Chondrocyte (in vitro differentiated cells): Measurements from ENCODE around the gene SAMD11. TPM values are rescaled to one million over a fixed set of nuclear protein-coding genes. Genes with fewer than 3 reads are reported as not detected.
A peak's percentile ranks its signal among the peaks of the same experiment; 100 is the strongest.
"Not testable (repeated sequence)": the region's sequence is repeated elsewhere in the genome, so short reads cannot be mapped to it uniquely, and the experiment has no call there.

Experiments used
- DNase-seq: peaks from one replicate; pipeline ENCODE4 v3.0.0; 2021; ENCODE audit warnings: mixed read lengths, low spot score
- H3K27ac Mint-ChIP-seq: one replicate; pipeline ENCODE4 v1.8.0; 2021; ENCODE audit warnings: mild to moderate bottlenecking, moderate library complexity, mixed read lengths; ENCODE audit not compliant: unreplicated experiment
- H3K27me3 Mint-ChIP-seq: 2 replicates; pipeline ENCODE4 v1.8.0; 2021; ENCODE audit warnings: low read depth, mixed read lengths
- H3K36me3 Mint-ChIP-seq: 2 replicates; pipeline ENCODE4 v1.8.0; 2021; ENCODE audit warnings: low read depth, mixed read lengths
- H3K4me1 Mint-ChIP-seq: 2 replicates; pipeline ENCODE4 v1.8.0; 2021; ENCODE audit warnings: low read depth, mild to moderate bottlenecking, mixed read lengths
- H3K4me3 Mint-ChIP-seq: one replicate; pipeline ENCODE4 v1.8.0; 2021; ENCODE audit warnings: mild to moderate bottlenecking, moderate library complexity, mixed read lengths; ENCODE audit not compliant: unreplicated experiment
- H3K9me3 Mint-ChIP-seq: 2 replicates; pipeline ENCODE4 v1.8.0; 2021; ENCODE audit warnings: low read depth, mixed read lengths
- long read RNA-seq: library from polyadenylated mRNA; stranded (forward); transcript quantifications from one replicate; pipeline ENCODE4 v2.0.0, GENCODE V29; 2021
- total RNA-seq: library from RNA; stranded (reverse); gene quantifications from 3 replicates; pipeline ENCODE4 v1.2.1, GENCODE V29; 2021
- TF ChIP-seq, protein P1 (sequence below): fragments of 200-600 bp; sonication (generic); IDR thresholded peaks from 2 replicates; pipeline ENCODE4 v1.5.0; 2021; ENCODE audit warnings: antibody characterized with exemption, mild to moderate bottlenecking, moderate library complexity

SAMD11 gene, protein sequence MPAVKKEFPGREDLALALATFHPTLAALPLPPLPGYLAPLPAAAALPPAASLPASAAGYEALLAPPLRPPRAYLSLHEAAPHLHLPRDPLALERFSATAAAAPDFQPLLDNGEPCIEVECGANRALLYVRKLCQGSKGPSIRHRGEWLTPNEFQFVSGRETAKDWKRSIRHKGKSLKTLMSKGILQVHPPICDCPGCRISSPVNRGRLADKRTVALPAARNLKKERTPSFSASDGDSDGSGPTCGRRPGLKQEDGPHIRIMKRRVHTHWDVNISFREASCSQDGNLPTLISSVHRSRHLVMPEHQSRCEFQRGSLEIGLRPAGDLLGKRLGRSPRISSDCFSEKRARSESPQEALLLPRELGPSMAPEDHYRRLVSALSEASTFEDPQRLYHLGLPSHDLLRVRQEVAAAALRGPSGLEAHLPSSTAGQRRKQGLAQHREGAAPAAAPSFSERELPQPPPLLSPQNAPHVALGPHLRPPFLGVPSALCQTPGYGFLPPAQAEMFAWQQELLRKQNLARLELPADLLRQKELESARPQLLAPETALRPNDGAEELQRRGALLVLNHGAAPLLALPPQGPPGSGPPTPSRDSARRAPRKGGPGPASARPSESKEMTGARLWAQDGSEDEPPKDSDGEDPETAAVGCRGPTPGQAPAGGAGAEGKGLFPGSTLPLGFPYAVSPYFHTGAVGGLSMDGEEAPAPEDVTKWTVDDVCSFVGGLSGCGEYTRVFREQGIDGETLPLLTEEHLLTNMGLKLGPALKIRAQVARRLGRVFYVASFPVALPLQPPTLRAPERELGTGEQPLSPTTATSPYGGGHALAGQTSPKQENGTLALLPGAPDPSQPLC
- total RNA-seq: 3.1 to 73.8 TPM (median 3.4 TPM) in 3 replicates
- long read RNA-seq, partial matches to known transcripts: 2 of 7 reads
- long read RNA-seq, other reads (novel, unspliced or antisense): 5 of 7 reads

DNA sequence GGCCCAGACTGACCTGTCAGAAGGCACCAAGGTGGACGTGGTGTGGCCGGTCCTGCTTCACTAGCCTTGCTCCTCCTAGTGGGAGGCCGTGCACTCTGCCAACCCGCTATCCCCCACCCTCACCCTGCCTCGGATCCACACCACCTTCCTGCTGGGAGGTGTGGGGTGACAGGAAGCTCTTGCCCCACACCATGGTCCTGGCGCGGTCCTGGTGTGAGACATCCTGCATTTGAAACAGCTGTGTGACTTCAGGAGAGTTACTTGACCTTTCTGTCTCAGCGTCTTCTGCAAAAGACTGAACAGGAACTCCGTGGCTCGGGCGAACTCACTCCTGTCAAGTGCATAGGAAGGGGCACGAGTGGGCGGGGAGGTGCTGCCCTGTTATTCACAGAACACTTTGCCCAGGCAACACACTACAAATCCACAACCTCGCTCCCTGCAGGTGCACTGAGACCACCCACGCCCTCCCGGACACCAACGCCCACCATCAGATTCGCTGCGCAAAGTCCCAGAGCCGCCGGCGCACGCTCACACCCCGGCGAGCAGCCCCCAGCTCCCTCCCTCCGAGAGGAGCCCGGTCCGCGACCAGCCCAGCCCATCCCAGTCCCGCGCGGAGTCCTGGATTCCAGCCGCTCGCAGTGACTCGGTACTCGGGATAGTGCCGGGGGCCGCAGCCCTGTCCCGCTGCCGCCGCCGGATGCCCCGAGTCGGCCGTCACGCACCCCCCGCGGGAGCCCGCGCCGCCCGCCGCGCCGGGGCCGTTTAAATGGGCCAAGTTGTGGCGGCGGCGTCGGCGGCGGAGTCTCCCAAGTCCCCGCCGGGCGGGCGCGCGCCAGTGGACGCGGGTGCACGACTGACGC is at the start of gene SAMD11:
Gene SAMD11 (plus strand): TSS at position 793 of the 860 bp plus-strand sequence. CDS start 509 bp downstream, outside the sequence.
- Mint-ChIP-seq H3K4me3 (peak within 1 kb of the TSS; percentile 66), H3K36me3 (no peaks in the 10 kb centered on the region), H3K4me1 (peaks cover 22% of the 10 kb centered on the region), H3K27me3 (peaks cover 5% of the 10 kb centered on the region), H3K9me3 (no peaks in the 10 kb centered on the region), H3K27ac (no peak within 1 kb of the TSS)
- TF ChIP-seq, protein P1, sequence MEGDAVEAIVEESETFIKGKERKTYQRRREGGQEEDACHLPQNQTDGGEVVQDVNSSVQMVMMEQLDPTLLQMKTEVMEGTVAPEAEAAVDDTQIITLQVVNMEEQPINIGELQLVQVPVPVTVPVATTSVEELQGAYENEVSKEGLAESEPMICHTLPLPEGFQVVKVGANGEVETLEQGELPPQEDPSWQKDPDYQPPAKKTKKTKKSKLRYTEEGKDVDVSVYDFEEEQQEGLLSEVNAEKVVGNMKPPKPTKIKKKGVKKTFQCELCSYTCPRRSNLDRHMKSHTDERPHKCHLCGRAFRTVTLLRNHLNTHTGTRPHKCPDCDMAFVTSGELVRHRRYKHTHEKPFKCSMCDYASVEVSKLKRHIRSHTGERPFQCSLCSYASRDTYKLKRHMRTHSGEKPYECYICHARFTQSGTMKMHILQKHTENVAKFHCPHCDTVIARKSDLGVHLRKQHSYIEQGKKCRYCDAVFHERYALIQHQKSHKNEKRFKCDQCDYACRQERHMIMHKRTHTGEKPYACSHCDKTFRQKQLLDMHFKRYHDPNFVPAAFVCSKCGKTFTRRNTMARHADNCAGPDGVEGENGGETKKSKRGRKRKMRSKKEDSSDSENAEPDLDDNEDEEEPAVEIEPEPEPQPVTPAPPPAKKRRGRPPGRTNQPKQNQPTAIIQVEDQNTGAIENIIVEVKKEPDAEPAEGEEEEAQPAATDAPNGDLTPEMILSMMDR: no peak
- DNase-seq: no peak

DNA sequence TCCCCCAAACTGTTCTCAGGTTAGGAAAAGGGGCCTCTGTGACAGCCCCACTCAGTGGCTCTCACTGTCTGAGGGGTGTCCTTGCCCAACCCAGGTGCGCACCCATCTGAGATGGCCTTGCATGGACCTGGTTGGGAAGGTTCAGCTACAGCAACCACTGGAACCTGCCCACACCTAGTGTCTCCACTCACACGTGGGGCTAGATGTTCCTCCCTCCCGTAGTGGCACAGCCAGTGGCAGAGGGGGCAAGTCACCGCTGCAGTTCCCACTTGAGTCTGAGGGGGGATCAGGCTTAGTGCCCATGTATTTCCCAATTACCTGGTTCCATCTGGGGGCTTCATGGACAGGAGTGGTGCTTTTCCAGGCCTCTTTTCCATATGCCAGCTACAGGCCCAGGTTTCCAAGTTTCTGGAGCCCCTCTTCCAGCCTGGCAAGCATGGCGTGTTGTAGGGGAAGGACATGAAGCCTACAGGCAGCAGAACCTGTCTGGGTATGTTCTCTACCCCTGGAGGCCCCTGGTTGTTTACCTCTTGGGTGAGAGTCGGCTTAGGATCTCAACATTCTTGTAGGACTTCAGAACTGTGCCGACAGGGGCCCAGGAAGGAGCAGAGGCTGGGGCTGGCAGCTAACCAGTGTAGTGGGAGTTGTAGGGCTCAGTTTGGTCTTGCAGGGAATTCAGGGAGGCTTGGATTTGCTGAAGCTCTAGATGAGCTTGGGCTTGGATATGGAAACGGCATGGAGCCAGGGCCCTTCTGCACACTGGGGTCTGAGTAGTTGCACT is 47.1 kb upstream of the SAMD11 start:
- H3K4me1 Mint-ChIP-seq, H3K36me3 Mint-ChIP-seq, H3K4me3 Mint-ChIP-seq, H3K9me3 Mint-ChIP-seq, H3K27ac Mint-ChIP-seq, DNase-seq: not testable (repeated sequence)
- H3K27me3 Mint-ChIP-seq: peaks cover 27% of the 10 kb centered on the region

DNA sequence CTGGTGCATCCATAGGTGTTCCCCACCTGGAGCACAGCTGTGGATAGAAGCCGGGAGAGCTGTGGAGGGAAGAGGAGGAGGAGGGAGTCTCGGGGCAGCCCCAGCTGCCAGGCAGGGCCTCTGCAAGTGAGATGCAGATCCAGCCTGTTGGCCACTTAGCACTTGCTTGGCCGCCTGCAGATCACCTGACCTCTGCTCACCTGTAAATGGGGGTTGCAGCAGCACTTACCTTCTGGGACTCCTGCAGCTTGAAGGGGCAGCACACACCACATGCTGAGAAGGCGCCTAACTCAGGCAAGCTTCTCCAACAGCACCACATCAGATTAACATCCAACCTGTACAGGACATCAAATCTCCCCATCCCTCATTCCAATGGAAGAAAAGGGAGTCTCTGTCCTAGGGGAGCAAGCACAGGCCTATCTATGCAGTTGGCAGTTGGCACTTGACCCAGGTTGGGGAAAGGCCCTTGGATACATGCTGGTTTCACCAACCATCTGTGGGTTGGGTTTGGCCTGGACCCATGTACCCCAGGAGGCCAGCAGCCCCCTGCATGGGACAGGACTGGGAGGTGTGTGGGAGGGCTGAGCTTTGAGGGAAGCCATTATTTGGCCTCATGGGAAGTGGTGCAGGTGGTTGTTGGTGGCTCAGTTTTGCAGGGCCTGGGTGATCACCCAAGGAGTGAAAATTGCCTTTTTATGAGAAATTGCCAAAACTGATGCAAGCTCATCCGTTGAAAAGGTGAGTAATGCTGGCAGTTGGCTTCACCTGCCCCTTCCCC is 46.3 kb upstream of the SAMD11 start:
- H3K9me3 Mint-ChIP-seq, H3K4me3 Mint-ChIP-seq, DNase-seq, H3K4me1 Mint-ChIP-seq, H3K27ac Mint-ChIP-seq, H3K36me3 Mint-ChIP-seq: not testable (repeated sequence)
- peaks cover 32% of the 10 kb centered on the region for H3K27me3 Mint-ChIP-seq

DNA sequence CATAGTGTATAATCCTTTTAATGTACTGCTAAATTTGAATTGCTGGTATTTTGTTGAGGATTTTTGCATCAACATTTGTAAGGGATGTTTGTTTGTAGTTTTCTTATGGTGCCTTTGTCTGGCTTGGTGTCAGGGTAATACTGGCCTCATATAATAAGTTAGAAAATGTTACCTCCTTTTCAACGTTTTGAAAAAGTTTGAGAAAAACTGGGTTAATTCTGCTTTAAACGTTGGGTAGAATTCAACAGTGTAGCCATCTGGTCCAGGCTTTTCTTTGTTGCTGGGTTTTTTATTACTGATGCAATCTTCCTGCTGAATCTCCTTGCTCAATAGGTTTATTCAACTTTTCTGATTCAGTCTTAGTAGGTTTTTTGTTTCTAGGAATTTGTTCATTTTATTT is 43.2 kb upstream of the SAMD11 start:
- not testable (repeated sequence) for H3K4me3 Mint-ChIP-seq, H3K36me3 Mint-ChIP-seq, H3K4me1 Mint-ChIP-seq, H3K9me3 Mint-ChIP-seq, H3K27ac Mint-ChIP-seq, DNase-seq
- peaks cover 51% of the 10 kb centered on the region for H3K27me3 Mint-ChIP-seq

DNA sequence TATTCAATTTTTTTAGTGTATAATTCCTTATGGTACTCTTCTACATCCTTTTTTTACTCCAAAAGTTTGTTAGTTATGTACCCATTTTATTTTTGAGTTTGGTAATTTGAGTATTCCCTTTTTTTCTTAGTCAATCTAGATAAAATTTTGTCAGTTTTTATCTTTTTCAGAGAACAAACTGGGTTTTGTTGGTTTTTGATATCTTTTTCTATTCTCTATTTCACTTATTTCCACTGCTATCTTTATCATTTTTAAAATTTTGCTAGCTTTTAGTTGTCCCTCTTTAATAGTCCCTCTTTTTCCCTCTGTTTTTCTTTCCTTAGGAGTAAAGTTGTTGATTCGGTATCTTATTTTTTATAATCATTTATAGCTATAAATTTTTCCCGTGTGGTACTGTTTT is 42.8 kb upstream of the SAMD11 start:
- not testable (repeated sequence) for H3K4me1 Mint-ChIP-seq, H3K9me3 Mint-ChIP-seq, DNase-seq, H3K4me3 Mint-ChIP-seq, H3K36me3 Mint-ChIP-seq, H3K27ac Mint-ChIP-seq
- H3K27me3 Mint-ChIP-seq: peaks cover 55% of the 10 kb centered on the region

DNA sequence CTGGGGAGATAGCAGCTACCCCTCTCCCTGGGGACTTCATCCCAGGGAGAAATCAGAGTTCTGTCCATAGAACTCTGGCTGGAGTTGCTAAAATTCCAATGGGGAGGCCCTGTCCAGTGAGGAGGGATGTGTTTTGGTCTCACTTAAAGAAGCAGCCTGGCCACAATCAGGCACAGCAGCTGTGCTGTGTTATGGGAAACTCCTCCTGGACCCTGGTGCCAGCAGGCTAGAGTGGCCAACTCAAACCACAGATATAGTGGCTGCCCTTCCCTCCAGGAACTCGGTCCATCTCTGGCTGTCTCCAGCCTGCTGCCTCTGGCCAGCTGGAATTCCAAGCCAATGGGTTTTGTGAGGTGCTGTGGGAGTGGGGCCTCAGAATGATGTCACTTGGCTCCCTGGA is 37.4 kb upstream of the SAMD11 start:
- Mint-ChIP-seq H3K36me3 (peaks cover 4% of the 10 kb centered on the region), H3K4me1 (no peaks in the 10 kb centered on the region), H3K27me3 (peaks cover 76% of the 10 kb centered on the region), H3K4me3 (no peak overlapping the region), H3K9me3 (peaks cover 9% of the 10 kb centered on the region), H3K27ac (no peak overlapping the region)
- TF ChIP-seq, protein P1: no peak
- DNase-seq: no peak
